GM12892 (cell line): ENCODE results near the gene OXCT1.

Source experiments
- POLR2A ChIP-seq: IDR thresholded peaks from 2 replicates; pipeline ENCODE4 v1.6.1; 2011; ENCODE audit warnings: low read depth, low read length, control low read depth
- POLR2AphosphoS5 ChIP-seq: IDR thresholded peaks from 2 replicates; pipeline ENCODE4 v1.6.1; 2011; ENCODE audit warnings: low read depth, low read length, control low read depth

- TF ChIP-seq POLR2AphosphoS5 (no peak), POLR2A (no peak)
These were observed 80.8 kb downstream of the OXCT1 start for GRCh38 chr5:41789434-41789833.
